H9 (cell line): Measurements from ENCODE around the gene SNAI3. TPM values are rescaled to one million over a fixed set of nuclear protein-coding genes. Genes with fewer than 3 reads are reported as not detected.

ENCODE experiments used
- DNase-seq: peaks from one replicate; pipeline ENCODE4 v3.0.0-alpha.2; 2017
- H2AFZ ChIP-seq: one replicate; pipeline ENCODE4 v1.6.1; 2013; ENCODE audit warnings: mild to moderate bottlenecking, low read length, control low read depth, moderate library complexity
- H2AK5ac ChIP-seq: 2 replicates; pipeline ENCODE4 v1.6.1; 2013; ENCODE audit warnings: low read length, control low read depth, mixed read lengths; ENCODE audit not compliant: insufficient read length
- H2BK120ac ChIP-seq: one replicate; pipeline ENCODE4 v1.6.1; 2013; ENCODE audit warnings: low read depth, mild to moderate bottlenecking, low read length, control low read depth, inconsistent platforms; ENCODE audit not compliant: poor library complexity, severe bottlenecking
- H2BK12ac ChIP-seq: 2 replicates; pipeline ENCODE4 v1.6.1; 2013; ENCODE audit warnings: low read length, control low read depth, mixed read lengths, low read depth; ENCODE audit not compliant: insufficient read length
- H2BK15ac ChIP-seq: 2 replicates; pipeline ENCODE4 v1.6.1; 2013; ENCODE audit warnings: low read depth, low read length, control low read depth
- H2BK20ac ChIP-seq: one replicate; pipeline ENCODE4 v1.6.1; 2013; ENCODE audit warnings: low read depth, mild to moderate bottlenecking, low read length, control low read depth, inconsistent platforms; ENCODE audit not compliant: poor library complexity, severe bottlenecking
- H2BK5ac ChIP-seq: 2 replicates; pipeline ENCODE4 v1.6.1; 2013; ENCODE audit warnings: low read length, control low read depth, mixed read lengths; ENCODE audit not compliant: insufficient read length
- H3K14ac ChIP-seq: 2 replicates; pipeline ENCODE4 v1.6.1; 2013; ENCODE audit warnings: low read length, control low read depth; ENCODE audit not compliant: insufficient read depth
- H3K18ac ChIP-seq: 2 replicates; pipeline ENCODE4 v1.6.1; 2013; ENCODE audit warnings: low read depth, mild to moderate bottlenecking, mixed read lengths, low read length, control low read depth; ENCODE audit not compliant: insufficient read length
- H3K23ac ChIP-seq: 2 replicates; pipeline ENCODE4 v1.6.1; 2013; ENCODE audit warnings: low read length, control low read depth, mixed read lengths, low read depth; ENCODE audit not compliant: insufficient read length
- H3K23me2 ChIP-seq: 2 replicates; pipeline ENCODE4 v1.6.1; 2013; ENCODE audit warnings: low read depth, mild to moderate bottlenecking, mixed read lengths, low read length, control low read depth; ENCODE audit not compliant: insufficient read length, poor library complexity, severe bottlenecking
- H3K27ac ChIP-seq: 2 replicates; pipeline ENCODE4 v1.5.1; 2013; ENCODE audit warnings: low read length, control low read depth, mixed read lengths, low read depth; ENCODE audit not compliant: insufficient read length
- H3K27me3 ChIP-seq: 2 replicates; pipeline ENCODE4 v1.6.1; 2013; ENCODE audit warnings: low read length, control low read depth, inconsistent platforms; ENCODE audit not compliant: insufficient read depth
- H3K4ac ChIP-seq: 2 replicates; pipeline ENCODE4 v1.6.1; 2013; ENCODE audit warnings: low read depth, mild to moderate bottlenecking, control low read depth, inconsistent platforms, low read length, moderate library complexity
- H3K4me1 ChIP-seq: 2 replicates; pipeline ENCODE4 v1.6.1; 2013; ENCODE audit warnings: low read length, control low read depth, inconsistent platforms; ENCODE audit not compliant: insufficient read depth
- H3K4me2 ChIP-seq: 2 replicates; pipeline ENCODE4 v1.6.1; 2013; ENCODE audit warnings: low read length, control low read depth, mixed read lengths; ENCODE audit not compliant: insufficient read length, insufficient read depth
- H3K56ac ChIP-seq: 2 replicates; pipeline ENCODE4 v1.6.1; 2013; ENCODE audit warnings: low read depth, mild to moderate bottlenecking, mixed read lengths, low read length, control low read depth; ENCODE audit not compliant: insufficient read length
- H3K79me1 ChIP-seq: 2 replicates; pipeline ENCODE4 v1.6.1; 2013; ENCODE audit warnings: low read depth, mild to moderate bottlenecking, moderate library complexity, low read length, control low read depth, inconsistent platforms; ENCODE audit not compliant: insufficient read depth, poor library complexity, severe bottlenecking
- H3K79me2 ChIP-seq: 2 replicates; pipeline ENCODE4 v1.6.1; 2013; ENCODE audit warnings: low read length, control low read depth, inconsistent platforms; ENCODE audit not compliant: insufficient read depth
- H3K9ac ChIP-seq: 2 replicates; pipeline ENCODE4 v1.6.1; 2013; ENCODE audit warnings: low read length, control low read depth, mixed read lengths; ENCODE audit not compliant: insufficient read length; ENCODE audit errors: extremely low read depth
- H3K9me3 ChIP-seq: one replicate; pipeline ENCODE4 v1.6.1; 2013; ENCODE audit warnings: low read depth, low read length, inconsistent platforms; ENCODE audit not compliant: control insufficient read depth
- H3T11ph ChIP-seq: one replicate; pipeline ENCODE4 v1.6.1; 2013; ENCODE audit warnings: mild to moderate bottlenecking, low read length, control low read depth, inconsistent platforms
- H4K20me1 ChIP-seq: one replicate; pipeline ENCODE4 v1.6.1; 2013; ENCODE audit not compliant: control insufficient read depth, insufficient read length, insufficient read depth
- H4K5ac ChIP-seq: 2 replicates; pipeline ENCODE4 v1.6.1; 2013; ENCODE audit warnings: low read depth, mild to moderate bottlenecking, mixed read lengths, low read length, control low read depth; ENCODE audit not compliant: insufficient read length
- H4K8ac ChIP-seq: replicated peaks from 2 replicates; pipeline ENCODE4 v1.6.1; 2013; ENCODE audit warnings: low read length, control low read depth, mixed read lengths, low read depth; ENCODE audit not compliant: insufficient read length
- H4K91ac ChIP-seq: 2 replicates; pipeline ENCODE4 v1.6.1; 2013; ENCODE audit warnings: low read depth, mild to moderate bottlenecking, moderate library complexity, mixed read lengths, low read length, control low read depth; ENCODE audit not compliant: insufficient read length
- H3K27ac Mint-ChIP-seq, 3 experiments: 2 replicates in 2 of 3; 3 replicates in 1 of 3; pipeline ENCODE4 v1.8.0; 2020 to 2021; ENCODE audit warnings: mixed read lengths in 3 of 3, mild to moderate bottlenecking in 1 of 3, moderate library complexity in 1 of 3
- H3K27me3 Mint-ChIP-seq: 2 replicates; pipeline ENCODE4 v1.8.0; 2021; ENCODE audit warnings: low read depth, mild to moderate bottlenecking, moderate library complexity, mixed read lengths
- H3K36me3 Mint-ChIP-seq, 3 experiments: 2 replicates in 2 of 3; 3 replicates in 1 of 3; pipeline ENCODE4 v1.8.0; 2020 to 2021; ENCODE audit warnings: low read depth in 3 of 3, mixed read lengths in 3 of 3; ENCODE audit not compliant: insufficient read depth in 1 of 3
- H3K4me1 Mint-ChIP-seq, 2 experiments: 2 replicates each; pipeline ENCODE4 v1.8.0; 2020; ENCODE audit warnings: mixed read lengths in 2 of 2
- H3K4me3 Mint-ChIP-seq, 2 experiments: 2 replicates in 1 of 2; 3 replicates in 1 of 2; pipeline ENCODE4 v1.8.0; 2020 to 2021; ENCODE audit warnings: mild to moderate bottlenecking in 2 of 2, mixed read lengths in 2 of 2, moderate library complexity in 1 of 2
- H3K9me3 Mint-ChIP-seq, 2 experiments: 2 replicates in 1 of 2; 3 replicates in 1 of 2; pipeline ENCODE4 v1.8.0; 2020; ENCODE audit warnings: mild to moderate bottlenecking in 2 of 2, mixed read lengths in 2 of 2, moderate library complexity in 1 of 2
- CTCF ChIP-seq: fragments of 200-600 bp; sonication (generic); conservative IDR thresholded peaks from 3 replicates; pipeline ENCODE4 v1.8.0; 2021; ENCODE audit warnings: antibody characterized with exemption, mild to moderate bottlenecking
- WGBS: extraction: QIAGEN DNeasy Blood & Tissue Kit; methylation state at CpG from one replicate; pipeline ENCODE4 v1.1.7; 2013; ENCODE audit warnings: missing lambda C conversion rate, low lambda C conversion rate, mixed read lengths; ENCODE audit not compliant: insufficient read length; ENCODE audit errors: extremely low coverage; 5-methylcytosine and 5-hydroxymethylcytosine counted together
- total RNA-seq: library from RNA; stranded (reverse); gene quantifications from 2 replicates; pipeline ENCODE4 v1.2.1, GENCODE V29; 2021

SNAI3 gene
- total RNA-seq, 1 experiment from 2014 or later = 3.2 TPM

- H2BK12ac ChIP-seq = no peak overlapping the region
- H3T11ph ChIP-seq = no peak overlapping the region
- no peaks in the 10 kb centered on the region for H3K79me2 ChIP-seq
- no peaks in the 10 kb centered on the region for H4K20me1 ChIP-seq
- H3K4ac ChIP-seq = no peak overlapping the region
- H2BK15ac ChIP-seq = no peak overlapping the region
- peak overlapping the region; percentile 21 for H3K14ac ChIP-seq
- H2AK5ac ChIP-seq = no peak overlapping the region
- H3K9me3 Mint-ChIP-seq = no peaks in the 10 kb centered on the region; a peak in 1 of 5 replicates
- H3K27me3 ChIP-seq = no peaks in the 10 kb centered on the region
- peak overlapping the region; percentile 66 for H3K4me2 ChIP-seq
- H3K79me1 ChIP-seq = peaks cover 3% of the 10 kb centered on the region
- no CpG with 5 or more reads among the region's 37 CpGs for WGBS
- H3K27ac ChIP-seq = no peak overlapping the region
- H3K36me3 Mint-ChIP-seq = peaks cover 8 to 20% (median 20%) of the 10 kb centered on the region in 3 experiments; a peak in 6 of 7 replicates
- no peaks in the 10 kb centered on the region; the same call in 1 of the 2 replicates for H3K4me1 ChIP-seq
- no peak overlapping the region for H2AFZ ChIP-seq
- H3K27me3 Mint-ChIP-seq = no peaks in the 10 kb centered on the region
- H2BK120ac ChIP-seq = no peak overlapping the region
- H4K8ac ChIP-seq = no peak overlapping the region
- peak overlapping the region; percentile 83 to 91 for H3K4me3 Mint-ChIP-seq
- H3K9ac ChIP-seq = peak overlapping the region; percentile 48
- no peak overlapping the region for H3K56ac ChIP-seq
- TF ChIP-seq CTCF = no peak
- DNase-seq = peak; percentile 35
- no peak overlapping the region; a peak in 2 of 7 replicates for H3K27ac Mint-ChIP-seq
- H2BK20ac ChIP-seq = no peak overlapping the region
- H3K23ac ChIP-seq = no peak overlapping the region
- H4K5ac ChIP-seq = no peak overlapping the region
- no peak overlapping the region for H4K91ac ChIP-seq
- peaks cover 17% of the 10 kb centered on the region for H3K23me2 ChIP-seq
- no peaks in the 10 kb centered on the region for H3K9me3 ChIP-seq
- peaks cover 8 to 12% of the 10 kb centered on the region in 2 experiments for H3K4me1 Mint-ChIP-seq
- H3K18ac ChIP-seq = no peak overlapping the region
- H2BK5ac ChIP-seq = no peak overlapping the region
Observed at GRCh38 chr16:88649924-88650748, 36.2 kb downstream of the SNAI3 start.
